Measurements from ENCODE around the gene KCTD16.

Gene KCTD16

DNA sequence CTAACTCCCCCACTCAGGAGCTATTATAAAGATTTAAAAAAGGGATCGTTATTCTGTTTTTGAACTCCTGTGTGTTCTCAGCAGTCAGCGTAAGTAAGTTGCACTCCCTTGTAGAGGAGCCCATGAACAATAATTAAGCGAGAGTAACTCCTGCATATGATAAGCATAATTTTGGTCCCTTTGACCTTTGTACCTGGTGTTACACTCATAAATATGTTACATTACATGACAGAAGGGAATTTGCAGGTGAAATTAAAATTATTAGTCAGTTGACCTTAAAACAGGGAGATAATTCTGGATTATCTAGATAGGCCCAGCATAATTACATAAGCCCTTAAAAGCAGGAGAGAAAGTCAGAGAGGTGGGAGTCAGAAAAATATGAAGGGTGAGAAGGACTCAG, 197.3 kb downstream of the KCTD16 start:
- Histone ChIP-seq H3K4me2 (ENCODE audit: low read length) (no peak overlapping the region), H2BK12ac (ENCODE audit: low read length) (no peak overlapping the region), H3K9me3 (ENCODE audit: insufficient read depth, low read depth, low read length) (no peaks in the 10 kb centered on the region), H3K27me3 (ENCODE audit: insufficient read depth, low read length) (no peaks in the 10 kb centered on the region), H4K8ac (ENCODE audit: low read depth, low read length) (no peak overlapping the region), H3K23ac (ENCODE audit: low read length) (no peak overlapping the region), H4K12ac (ENCODE audit: low read depth, low read length) (no peak overlapping the region), H3K9ac (ENCODE audit: low read length) (no peak overlapping the region), H3K18ac (ENCODE audit: low read length) (no peak overlapping the region), H4K91ac (ENCODE audit: low read depth, low read length) (no peak overlapping the region), H2BK120ac (ENCODE audit: insufficient read depth, low read length, poor library complexity) (no peak overlapping the region), H3K79me2 (ENCODE audit: control insufficient read depth, insufficient read depth, low read length, poor library complexity) (no peaks in the 10 kb centered on the region), H3K4me1 (ENCODE audit: control insufficient read depth in 1 of 2, insufficient read depth in 2 of 2, low read length in 2 of 2) (no peaks in the 10 kb centered on the region), H3K4me3 (ENCODE audit: low read depth, low read length) (no peak overlapping the region), H2AK5ac (ENCODE audit: low read length) (no peak overlapping the region), H3K36me3 (ENCODE audit: control insufficient read depth in 1 of 2, insufficient read depth in 2 of 2, low read length in 2 of 2) (no peaks in the 10 kb centered on the region), H2AFZ (ENCODE audit: insufficient read depth, low read length, poor library complexity) (no peak overlapping the region), H3K14ac (ENCODE audit: low read length) (no peak overlapping the region), H3K79me1 (ENCODE audit: low read length) (no peaks in the 10 kb centered on the region), H3K27ac (ENCODE audit: low read depth, low read length) (no peak overlapping the region), H2BK5ac (ENCODE audit: low read depth, low read length, poor library complexity) (no peak overlapping the region), H3K4ac (ENCODE audit: low read depth, low read length) (no peak overlapping the region)
- DNase-seq = no peak
- no CpG with 5 or more reads among the region's 3 CpGs for WGBS (ENCODE audit: extremely low coverage, insufficient coverage, insufficient read length)

DNA sequence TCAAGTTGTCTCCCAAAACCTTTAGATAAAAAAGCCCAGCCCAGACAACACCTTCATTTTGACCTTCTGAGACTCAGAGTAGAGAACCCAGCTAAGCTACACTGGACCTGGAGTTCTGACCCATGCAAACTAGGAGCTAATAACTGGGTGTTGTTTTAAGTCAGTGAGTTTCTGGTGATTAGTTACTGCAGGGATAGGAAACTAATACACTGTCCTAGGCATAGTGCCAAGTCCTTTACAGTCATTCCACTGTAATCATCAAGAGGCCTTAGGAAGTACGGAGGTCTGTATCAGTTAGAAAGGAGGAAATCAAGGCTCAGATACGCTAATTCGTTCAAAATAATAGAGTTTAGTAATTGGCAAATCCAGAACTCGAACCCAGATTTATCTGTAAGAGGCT, 197.9 kb downstream of the KCTD16 start:
- Histone ChIP-seq H4K8ac (ENCODE audit: low read depth, low read length) (no peak overlapping the region), H3K4ac (ENCODE audit: low read depth, low read length) (no peak overlapping the region), H3K36me3 (ENCODE audit: control insufficient read depth in 1 of 2, insufficient read depth in 2 of 2, low read length in 2 of 2) (no peaks in the 10 kb centered on the region), H2BK120ac (ENCODE audit: insufficient read depth, low read length, poor library complexity) (no peak overlapping the region), H4K91ac (ENCODE audit: low read depth, low read length) (no peak overlapping the region), H3K27ac (ENCODE audit: low read depth, low read length) (no peak overlapping the region), H2BK12ac (ENCODE audit: low read length) (no peak overlapping the region), H3K79me2 (ENCODE audit: control insufficient read depth, insufficient read depth, low read length, poor library complexity) (no peaks in the 10 kb centered on the region), H3K4me3 (ENCODE audit: low read depth, low read length) (no peak overlapping the region), H3K9ac (ENCODE audit: low read length) (no peak overlapping the region), H3K27me3 (ENCODE audit: insufficient read depth, low read length) (no peaks in the 10 kb centered on the region), H2BK5ac (ENCODE audit: low read depth, low read length, poor library complexity) (no peak overlapping the region), H3K23ac (ENCODE audit: low read length) (no peak overlapping the region), H3K4me1 (ENCODE audit: control insufficient read depth in 1 of 2, insufficient read depth in 2 of 2, low read length in 2 of 2) (no peaks in the 10 kb centered on the region), H3K18ac (ENCODE audit: low read length) (no peak overlapping the region), H4K12ac (ENCODE audit: low read depth, low read length) (no peak overlapping the region), H2AFZ (ENCODE audit: insufficient read depth, low read length, poor library complexity) (no peak overlapping the region), H2AK5ac (ENCODE audit: low read length) (no peak overlapping the region), H3K9me3 (ENCODE audit: insufficient read depth, low read depth, low read length) (no peaks in the 10 kb centered on the region), H3K4me2 (ENCODE audit: low read length) (no peak overlapping the region), H3K14ac (ENCODE audit: low read length) (no peak overlapping the region), H3K79me1 (ENCODE audit: low read length) (no peaks in the 10 kb centered on the region)
- WGBS (ENCODE audit: extremely low coverage, insufficient coverage, insufficient read length) = no CpG with 5 or more reads among the region's 4 CpGs
- DNase-seq = no peak

DNA sequence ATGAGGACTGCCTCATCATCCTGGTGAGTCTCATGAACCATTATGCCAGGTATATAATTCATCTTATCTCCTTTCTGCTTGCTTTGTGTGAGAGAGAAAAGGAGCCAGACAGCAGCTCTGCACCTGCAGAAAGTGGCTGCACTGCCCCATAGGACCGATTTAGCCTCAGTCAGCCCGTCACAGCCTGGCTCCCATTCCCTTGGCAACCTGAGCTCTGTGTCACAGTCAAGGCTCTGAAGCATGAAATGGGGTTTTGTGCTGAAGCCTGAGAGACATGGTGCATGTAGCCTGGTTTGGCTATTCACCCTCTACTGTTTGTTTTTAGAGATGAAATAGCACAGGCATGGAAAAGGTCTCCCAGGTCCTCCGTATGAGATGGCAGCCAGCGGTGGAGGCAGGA, 198.3 kb downstream of the KCTD16 start:
- Histone ChIP-seq H2BK5ac (ENCODE audit: low read depth, low read length, poor library complexity) (no peak overlapping the region), H2BK12ac (ENCODE audit: low read length) (no peak overlapping the region), H3K4ac (ENCODE audit: low read depth, low read length) (no peak overlapping the region), H2AFZ (ENCODE audit: insufficient read depth, low read length, poor library complexity) (no peak overlapping the region), H3K9me3 (ENCODE audit: insufficient read depth, low read depth, low read length) (no peaks in the 10 kb centered on the region), H3K27ac (ENCODE audit: low read depth, low read length) (no peak overlapping the region), H3K4me3 (ENCODE audit: low read depth, low read length) (no peak overlapping the region), H3K27me3 (ENCODE audit: insufficient read depth, low read length) (no peaks in the 10 kb centered on the region), H3K79me1 (ENCODE audit: low read length) (no peaks in the 10 kb centered on the region), H3K79me2 (ENCODE audit: control insufficient read depth, insufficient read depth, low read length, poor library complexity) (no peaks in the 10 kb centered on the region), H3K4me2 (ENCODE audit: low read length) (no peak overlapping the region), H3K9ac (ENCODE audit: low read length) (no peak overlapping the region), H4K12ac (ENCODE audit: low read depth, low read length) (no peak overlapping the region), H3K14ac (ENCODE audit: low read length) (no peak overlapping the region), H2BK120ac (ENCODE audit: insufficient read depth, low read length, poor library complexity) (no peak overlapping the region), H4K8ac (ENCODE audit: low read depth, low read length) (no peak overlapping the region), H3K36me3 (ENCODE audit: control insufficient read depth in 1 of 2, insufficient read depth in 2 of 2, low read length in 2 of 2) (no peaks in the 10 kb centered on the region), H3K23ac (ENCODE audit: low read length) (no peak overlapping the region), H3K4me1 (ENCODE audit: control insufficient read depth in 1 of 2, insufficient read depth in 2 of 2, low read length in 2 of 2) (no peaks in the 10 kb centered on the region), H3K18ac (ENCODE audit: low read length) (no peak overlapping the region), H4K91ac (ENCODE audit: low read depth, low read length) (no peak overlapping the region), H2AK5ac (ENCODE audit: low read length) (no peak overlapping the region)
- no peak for DNase-seq
- WGBS (ENCODE audit: extremely low coverage, insufficient coverage, insufficient read length) = no CpG with 5 or more reads among the region's 4 CpGs

GRCh38 chr5:144370273-144370672, 199.6 kb downstream of the KCTD16 start:
- no peaks in the 10 kb centered on the region for H3K79me1 ChIP-seq (ENCODE audit: low read length)
- no peak overlapping the region for H3K9ac ChIP-seq (ENCODE audit: low read length)
- H3K36me3 ChIP-seq (ENCODE audit: control insufficient read depth in 1 of 2, insufficient read depth in 2 of 2, low read length in 2 of 2) = no peaks in the 10 kb centered on the region
- H3K4ac ChIP-seq (ENCODE audit: low read depth, low read length) = no peak overlapping the region
- no peak overlapping the region for H3K23ac ChIP-seq (ENCODE audit: low read length)
- no peak overlapping the region for H2BK12ac ChIP-seq (ENCODE audit: low read length)
- H3K9me3 ChIP-seq (ENCODE audit: insufficient read depth, low read depth, low read length) = no peaks in the 10 kb centered on the region
- H2BK120ac ChIP-seq (ENCODE audit: insufficient read depth, low read length, poor library complexity) = no peak overlapping the region
- H4K91ac ChIP-seq (ENCODE audit: low read depth, low read length) = no peak overlapping the region
- no peak for DNase-seq
- H3K4me1 ChIP-seq (ENCODE audit: control insufficient read depth in 1 of 2, insufficient read depth in 2 of 2, low read length in 2 of 2) = no peaks in the 10 kb centered on the region
- no peak overlapping the region for H2AFZ ChIP-seq (ENCODE audit: insufficient read depth, low read length, poor library complexity)
- no peak overlapping the region for H2AK5ac ChIP-seq (ENCODE audit: low read length)
- no peaks in the 10 kb centered on the region for H3K27me3 ChIP-seq (ENCODE audit: insufficient read depth, low read length)
- H3K18ac ChIP-seq (ENCODE audit: low read length) = no peak overlapping the region
- no peak overlapping the region for H3K4me2 ChIP-seq (ENCODE audit: low read length)
- no peak overlapping the region for H4K8ac ChIP-seq (ENCODE audit: low read depth, low read length)
- no peak overlapping the region for H4K12ac ChIP-seq (ENCODE audit: low read depth, low read length)
- H3K79me2 ChIP-seq (ENCODE audit: control insufficient read depth, insufficient read depth, low read length, poor library complexity) = no peaks in the 10 kb centered on the region
- H3K14ac ChIP-seq (ENCODE audit: low read length) = no peak overlapping the region
- H3K27ac ChIP-seq (ENCODE audit: low read depth, low read length) = no peak overlapping the region
- H3K4me3 ChIP-seq (ENCODE audit: low read depth, low read length) = no peak overlapping the region
- no CpG with 5 or more reads among the region's 3 CpGs for WGBS (ENCODE audit: extremely low coverage, insufficient coverage, insufficient read length)
- no peak overlapping the region for H2BK5ac ChIP-seq (ENCODE audit: low read depth, low read length, poor library complexity)

Measured in trophoblast cell (in vitro differentiated cells and primary cell).